Measurements from ENCODE around the gene SLC38A6.
"Not testable (repeated sequence)": the region's sequence is repeated elsewhere in the genome, so short reads cannot be mapped to it uniquely, and the experiment has no call there.

SLC38A6 gene

DNA sequence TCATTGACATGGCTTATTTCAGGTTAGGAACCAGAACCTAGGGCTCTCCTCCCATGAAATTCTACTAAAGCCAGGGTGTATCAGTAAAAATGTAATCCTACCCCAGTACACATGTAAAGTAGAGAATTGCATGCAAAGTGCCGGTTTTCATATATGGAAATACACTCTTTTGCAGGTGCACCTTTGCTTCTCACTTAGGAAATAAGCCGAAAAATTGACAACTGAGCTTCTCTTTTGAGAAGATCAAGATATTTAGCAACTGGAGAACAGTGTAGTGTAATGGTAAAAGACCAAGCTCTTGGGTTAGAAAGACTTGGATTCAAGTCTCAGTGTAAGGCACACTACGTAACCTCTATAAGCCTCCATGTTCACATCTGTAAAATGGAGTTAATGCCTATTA lies 82.4 kb downstream of the SLC38A6 start:
- no peak for DNase-seq

GRCh38 chr14:61064210-61064609 lies 83.2 kb downstream of the SLC38A6 start:
- DNase-seq: no peak

DNA sequence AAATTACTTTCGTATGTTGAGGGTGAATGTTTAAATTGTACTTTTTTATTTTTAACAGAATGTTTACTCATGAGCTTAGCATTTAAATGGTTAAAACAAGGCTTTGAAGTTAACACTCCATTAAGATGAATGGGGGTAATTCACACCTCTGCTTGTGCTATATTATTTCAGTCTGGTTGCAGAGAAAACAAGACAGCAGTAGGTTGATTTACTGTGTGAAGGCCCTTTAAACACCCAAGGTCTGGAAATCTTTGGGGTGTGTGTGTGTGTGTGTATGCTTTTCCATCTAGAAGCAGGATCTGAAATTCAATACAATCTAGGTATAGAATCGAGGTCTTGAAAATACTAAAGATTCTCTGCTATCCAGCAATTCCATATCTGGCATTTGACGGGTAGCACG lies 83.8 kb downstream of the SLC38A6 start:
- no peak for DNase-seq

- DNase-seq: no peak
These were observed 84.6 kb downstream of the SLC38A6 start for GRCh38 chr14:61065656-61066055.

DNA sequence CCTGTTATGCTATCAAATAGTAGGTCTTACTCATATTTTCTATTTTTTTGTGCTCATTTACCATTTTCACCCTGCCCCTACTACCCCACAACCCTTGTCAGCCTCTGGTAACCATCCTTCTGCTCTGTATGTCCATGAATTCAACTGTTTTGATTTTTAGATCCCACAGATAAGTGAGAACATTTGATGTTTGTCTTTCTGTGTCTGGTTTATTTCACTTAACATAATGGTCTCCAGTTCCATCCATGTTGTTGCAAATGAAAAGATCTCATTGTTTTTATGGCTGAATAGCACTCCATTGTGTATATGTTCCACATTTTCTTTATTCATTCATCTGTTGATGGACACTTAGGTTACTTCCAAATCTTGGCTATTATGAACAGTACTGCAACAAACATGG lies 91.4 kb downstream of the SLC38A6 start:
- DNase-seq: not testable (repeated sequence)

GRCh38 chr14:61074852-61075251 lies 93.8 kb downstream of the SLC38A6 start:
- DNase-seq: no peak

DNA sequence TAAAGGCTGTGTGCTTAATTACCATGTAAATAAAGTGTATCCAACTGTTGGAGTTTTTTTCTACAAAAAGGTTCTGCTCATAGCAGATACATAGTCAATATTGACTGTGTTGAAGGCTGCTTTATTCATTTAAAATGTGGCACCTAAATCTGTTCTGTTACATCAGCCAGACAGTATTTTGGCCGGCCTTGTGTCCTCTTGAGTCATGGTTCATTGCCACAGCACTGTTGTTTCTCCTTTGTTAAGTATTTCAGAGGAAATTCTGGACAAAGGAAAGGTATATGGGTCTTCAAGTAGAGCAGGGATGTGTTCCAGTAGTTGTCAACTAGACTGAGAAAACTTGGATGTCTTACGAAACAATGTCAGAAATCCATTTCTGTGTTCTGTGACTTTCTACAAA lies 95.5 kb downstream of the SLC38A6 start:
- DNase-seq: no peak

DNA sequence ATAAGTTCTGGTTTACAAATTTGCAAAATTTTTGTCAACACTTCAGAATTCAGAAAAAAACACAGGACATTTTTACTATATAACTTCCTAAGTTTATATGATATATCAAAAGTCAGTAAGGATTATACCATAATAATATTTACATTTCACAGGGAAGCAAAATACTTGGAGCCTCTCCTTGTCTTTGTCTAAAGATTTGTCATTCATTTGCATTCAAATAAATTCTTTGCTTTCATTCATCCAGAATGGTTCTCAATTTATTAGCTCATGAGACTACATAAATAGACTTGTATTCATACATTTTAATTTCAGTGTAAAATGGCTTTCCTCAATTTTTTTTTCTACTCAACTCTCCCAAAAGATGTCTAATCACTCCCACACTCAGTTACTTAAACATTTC lies 96.4 kb downstream of the SLC38A6 start:
- no peak for DNase-seq

GRCh38 chr14:61077951-61078720 lies 97.1 kb downstream of the SLC38A6 start:
- no peak for DNase-seq

DNA sequence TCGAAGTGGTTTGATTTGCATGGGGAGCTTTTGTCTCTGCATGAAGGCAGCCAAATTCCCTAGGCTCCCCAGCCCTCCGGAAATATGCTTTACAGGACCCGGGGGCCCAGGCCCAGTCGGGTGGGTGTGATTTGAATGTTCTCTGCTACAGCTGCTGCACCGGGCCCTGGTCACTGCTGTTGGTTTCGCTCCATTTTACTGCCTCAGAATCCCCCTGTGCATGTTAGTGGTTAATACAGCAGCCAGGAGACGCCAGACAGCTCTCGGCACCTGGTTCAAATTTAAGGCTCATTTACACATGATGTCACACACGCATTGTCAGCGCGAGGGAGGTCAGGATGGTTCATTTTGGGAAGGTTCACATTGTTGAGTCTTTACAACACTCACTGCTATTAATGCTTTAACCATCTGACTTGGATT lies 99.6 kb downstream of the SLC38A6 start:
- no peak for DNase-seq

GRCh38 chr14:61088081-61088480 lies 107.0 kb downstream of the SLC38A6 start:
- DNase-seq: no peak

DNA sequence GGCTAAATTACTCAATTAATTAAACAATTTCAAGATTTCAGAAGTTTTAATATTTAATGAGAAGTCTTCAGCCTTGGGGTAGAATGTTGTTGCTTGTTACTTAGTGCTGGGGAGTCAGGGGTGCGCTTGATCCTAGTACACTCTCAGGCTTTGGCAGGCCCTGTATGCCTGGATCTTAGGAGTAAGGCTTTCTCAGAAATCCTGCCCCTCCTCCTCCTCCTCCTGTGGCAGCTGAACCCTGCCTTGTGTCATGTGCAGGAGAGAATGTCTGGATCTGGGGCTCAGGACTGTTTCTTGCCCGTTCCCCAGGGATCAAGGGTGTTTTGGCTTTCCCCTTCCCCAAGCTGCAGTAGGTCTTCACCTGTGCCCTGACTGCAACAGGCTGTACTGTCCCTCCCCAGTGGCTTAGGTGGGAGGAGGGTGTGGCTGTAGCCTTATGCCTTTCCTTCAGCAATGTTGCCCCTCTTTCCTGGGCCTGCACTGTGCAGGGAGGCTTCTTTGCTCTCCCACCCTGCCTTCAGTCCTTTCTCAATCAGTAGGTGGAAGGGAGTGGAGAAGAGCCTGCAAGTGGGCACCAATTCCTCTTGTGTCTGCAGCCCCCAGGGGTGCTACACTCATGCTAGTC lies 108.2 kb downstream of the SLC38A6 start:
- DNase-seq: no peak

DNA sequence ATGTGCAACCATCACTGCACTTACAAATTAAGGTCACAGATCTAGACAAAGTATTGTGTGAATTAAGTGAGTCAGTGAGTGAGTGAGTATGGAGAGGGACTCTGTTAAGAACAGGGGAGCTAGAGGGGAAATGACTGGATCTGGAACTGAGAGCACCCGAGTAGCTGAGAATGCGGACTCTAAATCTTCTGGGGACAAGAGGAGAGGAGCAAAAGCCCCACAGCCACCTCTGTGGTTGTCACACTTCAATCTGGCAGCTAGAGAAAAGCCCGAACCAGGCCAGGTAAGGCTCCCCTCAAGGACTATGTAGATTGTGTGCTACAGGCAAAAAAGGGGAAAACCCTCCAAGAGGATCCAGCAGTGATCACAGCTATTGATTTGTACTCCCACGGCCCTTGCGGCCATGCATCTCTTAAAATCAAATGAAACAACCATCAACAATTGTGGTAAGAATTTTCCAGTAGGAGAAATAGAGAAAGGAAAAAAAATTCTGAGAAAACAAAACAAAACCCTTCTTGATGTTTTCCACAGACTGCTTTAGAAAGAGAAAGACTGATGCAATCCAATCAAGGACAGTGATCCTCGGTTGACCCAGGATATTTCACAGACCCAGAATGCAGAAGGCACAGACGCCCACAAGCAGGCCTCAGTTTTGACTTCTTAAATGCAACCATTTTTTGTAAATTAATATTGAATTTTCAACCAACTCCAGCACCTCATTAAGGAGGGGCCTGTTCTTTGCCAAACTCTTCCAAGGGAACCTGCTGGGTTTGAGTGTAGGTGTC lies 109.6 kb downstream of the SLC38A6 start:
- DNase-seq: no peak

- DNase-seq: no peak
These were observed 110.7 kb downstream of the SLC38A6 start for GRCh38 chr14:61091657-61092273.

GRCh38 chr14:61098096-61098495 lies 117.1 kb downstream of the SLC38A6 start:
- DNase-seq: not testable (repeated sequence)

GRCh38 chr14:61098721-61099120 lies 117.7 kb downstream of the SLC38A6 start:
- no peak for DNase-seq

- no peak for DNase-seq
These were observed 118.3 kb downstream of the SLC38A6 start for GRCh38 chr14:61099216-61099835.

DNA sequence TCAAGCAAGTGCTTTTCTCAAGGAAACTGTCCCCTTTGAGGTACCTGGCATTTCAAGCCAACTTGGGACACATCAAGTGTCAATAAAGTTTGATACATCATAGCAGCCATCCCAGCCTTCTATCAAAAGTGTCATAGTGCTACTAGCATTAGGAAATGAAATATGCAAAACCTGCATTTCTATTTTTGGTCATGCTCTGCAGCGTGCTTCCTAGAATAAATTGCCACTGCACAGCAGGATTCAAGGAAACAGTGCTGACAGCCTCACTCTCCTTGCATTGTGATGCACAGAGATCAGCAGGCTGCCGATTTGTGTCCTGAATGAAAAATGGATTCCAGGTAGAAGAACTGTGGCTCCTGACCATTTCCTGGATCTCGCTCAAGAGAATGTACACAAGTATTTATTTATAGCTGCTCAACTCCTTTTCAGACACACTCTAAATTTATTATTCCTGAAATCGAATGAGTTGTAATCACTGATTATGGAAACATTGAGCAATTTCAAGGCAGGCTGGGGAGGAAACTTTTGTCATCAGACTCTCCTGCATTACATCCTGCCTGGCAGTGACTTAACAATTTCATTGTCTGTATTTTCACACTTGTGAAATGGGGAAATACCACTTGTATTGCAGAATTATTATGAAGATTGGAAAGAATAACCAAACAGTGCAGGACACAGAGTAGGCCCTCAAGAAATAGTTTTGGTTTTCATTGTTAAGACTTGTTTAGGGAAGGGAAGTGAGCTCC lies 120.9 kb downstream of the SLC38A6 start:
- DNase-seq: no peak

Data from cerebellar nuclear complex (tissue), 1 donor.